GM19438 (cell line): ENCODE data around the gene ABCC4.
A peak's percentile ranks its signal among the peaks of the same experiment; 100 is the strongest.

Experiments used
- ATAC-seq: cut with Tn5 transposase; IDR thresholded peaks from one replicate; pipeline ENCODE4 v1.9.1; 2021; ENCODE audit warnings: low read depth; ENCODE audit not compliant: unreplicated experiment

The ABCC4 gene

DNA sequence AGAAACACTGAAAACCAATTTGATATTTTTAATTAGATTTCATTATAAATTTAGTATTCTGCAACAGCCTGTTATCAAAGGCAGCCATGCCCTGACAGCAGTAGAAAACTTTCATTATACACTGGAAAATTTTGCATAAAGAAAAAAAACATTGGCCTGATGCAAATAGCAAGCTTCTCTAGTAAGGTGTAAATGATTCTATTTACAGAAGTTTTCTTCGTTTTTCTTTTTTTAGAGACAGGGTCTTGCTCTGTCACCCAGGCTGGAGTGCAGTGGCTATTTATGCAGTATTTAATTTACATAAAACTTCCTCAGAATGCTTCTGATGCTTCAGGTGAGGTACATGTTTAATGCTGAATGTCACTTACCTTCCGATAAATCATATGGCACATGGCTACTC, 67.0 kb downstream of the ABCC4 start:
- ATAC-seq: no peak

DNA sequence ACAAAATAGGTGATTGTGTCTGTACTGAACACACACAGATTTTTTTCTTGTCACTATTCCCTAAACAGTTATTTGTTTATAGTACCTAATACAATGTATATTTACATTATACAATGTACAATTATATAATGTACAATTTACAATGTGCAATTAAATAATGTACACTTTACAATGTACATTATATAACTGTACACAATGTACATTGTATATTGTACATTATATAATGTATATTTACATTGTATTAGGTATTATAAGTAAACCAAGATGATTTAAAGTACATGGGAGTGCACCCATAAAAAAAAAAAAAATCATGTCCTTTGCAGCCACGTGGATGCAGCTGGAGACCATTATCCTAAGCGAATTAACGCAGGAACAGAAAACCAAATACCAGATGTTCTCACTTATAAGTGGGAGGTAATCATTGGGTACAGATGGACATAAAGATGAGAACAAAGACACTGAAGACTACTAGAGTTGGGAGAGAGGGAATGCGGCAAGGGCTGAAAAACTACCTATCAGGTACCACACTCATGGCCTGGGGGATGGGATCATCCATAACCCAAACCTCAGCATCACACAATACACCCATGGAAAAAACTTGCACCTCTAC, 68.1 kb downstream of the ABCC4 start:
- no peak for ATAC-seq

DNA sequence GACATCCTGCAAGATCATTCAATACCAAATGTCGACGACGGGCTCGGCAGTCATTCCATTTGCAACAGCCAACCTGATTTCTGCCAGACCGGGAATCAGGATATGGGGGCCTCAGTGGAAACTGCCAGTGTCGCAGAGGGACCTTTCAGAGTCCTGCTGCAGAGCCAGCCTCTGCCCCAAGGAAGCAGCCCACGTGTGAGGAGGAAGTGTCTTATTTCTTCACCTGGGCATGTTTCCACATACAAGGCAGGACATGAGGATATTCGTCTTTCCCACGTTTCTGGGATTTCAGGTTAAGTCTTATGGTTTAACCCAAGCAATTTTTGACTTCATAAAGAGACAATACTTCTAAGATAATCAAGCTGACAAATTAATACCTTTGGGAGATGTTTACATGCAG, 69.9 kb downstream of the ABCC4 start:
- no peak for ATAC-seq

DNA sequence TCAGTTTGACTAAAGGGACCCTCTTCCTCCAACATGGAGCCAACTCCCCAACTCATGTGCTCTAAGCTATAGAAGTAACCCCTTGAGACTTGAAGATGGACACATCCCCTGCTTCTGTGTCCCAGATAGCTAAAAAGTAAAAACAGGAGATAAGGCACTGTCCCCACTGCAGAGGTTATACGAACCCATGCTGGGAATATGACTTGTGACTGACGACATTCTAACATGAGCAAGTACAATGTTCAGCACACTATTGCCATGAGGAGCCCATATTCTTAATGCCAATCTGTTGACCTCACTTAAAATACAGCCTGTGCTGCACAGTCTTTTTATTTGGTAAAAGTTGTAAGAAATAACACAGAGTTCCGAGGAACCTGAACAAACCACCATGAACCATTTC, 71.4 kb downstream of the ABCC4 start:
- ATAC-seq: no peak

DNA sequence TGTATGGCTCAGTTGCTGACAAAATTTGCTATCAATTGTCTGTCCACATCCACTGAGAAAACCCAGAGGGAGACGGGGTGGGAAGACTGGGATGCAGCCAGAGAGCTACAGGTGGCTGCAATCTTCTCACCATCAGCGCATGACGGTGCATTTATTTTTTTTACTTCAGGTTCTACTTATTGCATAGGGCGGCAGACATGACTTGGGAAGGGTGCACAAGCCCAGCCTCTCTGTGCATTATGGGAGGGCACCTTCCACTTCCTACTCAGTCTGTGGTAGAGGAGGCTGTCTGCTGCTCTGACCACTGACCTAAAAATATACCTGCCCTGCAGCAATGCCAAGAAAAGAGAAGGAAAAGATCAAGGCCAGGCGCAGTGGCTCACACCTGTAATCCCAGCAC, 73.1 kb downstream of the ABCC4 start:
- no peak for ATAC-seq

DNA sequence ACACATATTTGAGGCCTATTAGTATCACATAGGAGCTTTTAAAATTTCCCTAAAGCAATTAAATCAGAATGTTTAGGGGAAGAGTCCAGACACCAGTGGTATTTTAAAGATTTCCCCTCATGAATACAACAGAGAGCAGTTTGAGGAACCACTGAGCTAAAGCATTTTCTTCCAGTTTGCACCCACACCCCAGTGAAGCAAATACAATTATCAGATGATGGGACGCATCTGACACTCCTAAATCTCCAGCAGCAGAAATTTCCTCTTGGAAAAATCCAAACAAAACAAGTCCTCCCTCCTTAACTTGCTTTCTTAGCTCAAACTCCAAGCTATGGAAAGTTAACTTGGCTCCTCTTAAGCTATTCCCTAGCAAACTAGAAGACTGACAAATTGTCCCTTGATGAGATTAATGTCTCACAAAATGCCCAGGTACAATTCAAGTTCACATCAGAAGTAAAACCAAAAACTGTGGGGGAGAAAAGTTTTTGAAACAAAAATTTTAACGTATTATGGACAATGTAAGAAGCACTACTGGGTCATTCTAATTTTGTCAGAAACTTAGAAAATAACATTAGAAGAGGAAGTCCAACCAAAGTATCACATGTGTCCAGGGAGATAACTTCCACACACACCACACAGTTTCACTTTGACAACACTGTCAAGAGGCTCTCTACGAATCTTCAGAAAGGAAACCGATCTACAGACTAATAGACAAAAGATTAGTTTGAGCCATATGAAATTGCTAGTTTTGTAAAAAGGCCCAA, 74.1 kb downstream of the ABCC4 start:
- peak; percentile 90 for ATAC-seq

DNA sequence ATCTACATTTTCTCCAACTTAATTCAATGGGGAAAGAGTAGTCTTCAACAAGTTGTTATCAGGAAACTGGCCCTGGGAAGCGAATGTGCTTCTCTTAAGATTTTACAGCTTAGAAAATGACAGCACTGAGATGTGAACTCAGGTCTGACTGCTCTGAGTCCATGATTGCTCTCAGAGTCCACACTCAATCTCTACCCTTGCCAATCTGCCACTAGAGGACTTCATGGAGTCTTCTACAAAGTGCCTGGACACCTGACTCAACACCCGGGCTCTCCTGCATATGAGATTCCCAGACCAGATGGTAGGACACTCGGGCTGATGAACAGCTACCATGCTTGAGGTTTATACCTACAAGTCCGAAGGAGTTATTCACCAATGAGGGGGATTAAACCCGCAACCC, 74.8 kb downstream of the ABCC4 start:
- ATAC-seq: peak; percentile 18

DNA sequence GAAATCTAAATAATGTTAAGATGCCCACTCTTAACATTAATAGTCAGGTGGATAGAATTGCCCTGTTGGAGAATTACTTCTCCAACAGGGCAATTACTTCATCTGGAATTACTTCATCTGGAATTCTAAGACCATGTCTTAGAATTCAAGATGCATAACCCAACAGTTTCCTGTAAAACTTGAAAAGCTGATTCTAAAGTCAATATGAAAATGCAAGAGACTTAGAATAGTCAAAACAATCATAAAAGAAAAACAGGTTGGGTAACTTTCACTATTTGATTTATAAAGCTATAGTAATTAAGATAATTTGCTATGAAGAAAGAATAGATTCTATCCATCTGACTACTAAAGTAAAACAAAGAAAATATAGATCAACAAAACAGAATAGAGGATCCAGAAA, 75.2 kb downstream of the ABCC4 start:
- no peak for ATAC-seq

DNA sequence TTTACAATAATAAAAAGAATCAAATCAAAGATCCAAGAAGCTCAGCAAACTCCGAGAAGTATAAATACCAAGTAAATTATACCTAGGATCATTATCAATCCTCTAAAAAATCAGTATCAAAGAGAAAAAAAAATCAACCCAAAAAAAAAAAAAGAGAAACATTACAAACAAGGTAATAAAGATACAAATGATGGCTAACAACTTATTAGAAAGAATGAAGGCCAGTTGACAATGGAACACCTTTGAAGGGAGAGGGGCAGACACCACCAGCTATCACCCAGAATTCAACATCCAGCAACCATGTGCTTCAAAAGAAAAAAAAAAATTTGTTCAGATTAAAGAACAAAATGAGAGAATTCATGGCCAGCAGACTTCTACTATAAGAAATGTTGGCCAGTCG, 77.2 kb downstream of the ABCC4 start:
- ATAC-seq: no peak

DNA sequence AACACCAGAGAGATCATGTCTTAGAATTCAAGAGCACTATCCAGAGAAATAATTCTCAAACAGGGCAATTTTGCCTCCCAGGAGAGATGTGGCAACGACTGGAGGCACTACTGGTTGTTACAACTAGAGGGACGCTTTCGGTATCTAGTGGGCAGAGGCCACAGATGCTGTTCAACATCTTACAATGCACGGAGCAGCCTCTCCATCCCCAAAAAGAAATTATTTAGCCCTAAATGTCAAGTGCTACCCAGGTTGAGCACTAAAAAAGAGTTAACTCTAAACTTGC, 78.6 kb downstream of the ABCC4 start:
- ATAC-seq: no peak

DNA sequence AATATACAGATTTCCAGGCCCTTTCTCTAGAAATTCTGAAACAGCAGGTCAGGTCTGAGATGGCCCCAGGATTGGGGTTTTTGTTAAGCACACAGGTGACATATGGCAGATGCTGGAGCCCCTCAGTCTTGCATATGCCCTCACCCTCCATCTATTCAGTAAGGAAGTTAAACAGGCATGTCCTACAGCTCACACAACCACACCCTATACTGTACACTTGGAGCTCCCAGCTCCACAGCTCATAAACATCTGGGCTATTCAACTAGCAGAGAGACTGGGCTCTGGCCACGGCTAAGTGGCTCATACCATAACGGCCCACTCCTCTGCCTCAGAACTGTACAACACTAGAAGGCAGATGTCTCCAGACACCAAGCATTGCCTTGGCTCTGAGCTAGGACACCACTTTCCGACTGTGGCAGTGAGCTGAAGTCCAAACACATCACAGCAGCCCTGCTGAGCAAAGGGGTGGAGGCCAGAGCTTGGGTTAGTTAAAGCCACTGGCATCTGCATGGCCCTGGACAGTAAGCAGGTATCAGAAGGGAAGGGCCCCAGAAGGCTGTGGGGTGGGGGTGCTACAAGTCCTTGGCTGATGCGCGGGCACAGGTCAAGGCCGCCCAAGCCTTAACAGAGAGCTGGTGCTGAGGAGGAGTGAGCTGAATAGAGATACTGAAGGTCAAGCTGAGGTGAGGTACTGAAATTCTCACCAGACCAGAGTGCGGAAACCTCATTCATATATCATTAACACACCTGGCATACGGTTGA, 79.1 kb downstream of the ABCC4 start:
- ATAC-seq: no peak

DNA sequence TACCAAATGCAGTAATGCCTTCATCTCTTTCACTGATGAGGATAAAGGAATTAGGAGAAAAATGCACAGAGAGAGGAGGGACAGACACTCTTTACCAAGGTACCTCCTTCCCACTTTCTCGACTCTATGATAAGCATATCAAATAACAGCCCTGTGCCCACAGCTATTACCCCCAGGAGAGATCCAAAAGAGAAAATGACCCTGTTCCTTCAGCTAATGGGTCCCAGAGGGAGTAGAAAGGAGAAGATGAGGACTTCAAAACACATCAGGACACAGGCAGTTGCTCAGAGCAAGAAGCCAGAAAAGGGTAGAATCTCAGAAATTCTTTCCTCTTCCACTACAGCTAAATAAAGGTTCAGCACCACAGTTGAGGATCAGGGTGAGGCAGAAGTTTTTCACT, 80.6 kb downstream of the ABCC4 start:
- ATAC-seq: no peak

DNA sequence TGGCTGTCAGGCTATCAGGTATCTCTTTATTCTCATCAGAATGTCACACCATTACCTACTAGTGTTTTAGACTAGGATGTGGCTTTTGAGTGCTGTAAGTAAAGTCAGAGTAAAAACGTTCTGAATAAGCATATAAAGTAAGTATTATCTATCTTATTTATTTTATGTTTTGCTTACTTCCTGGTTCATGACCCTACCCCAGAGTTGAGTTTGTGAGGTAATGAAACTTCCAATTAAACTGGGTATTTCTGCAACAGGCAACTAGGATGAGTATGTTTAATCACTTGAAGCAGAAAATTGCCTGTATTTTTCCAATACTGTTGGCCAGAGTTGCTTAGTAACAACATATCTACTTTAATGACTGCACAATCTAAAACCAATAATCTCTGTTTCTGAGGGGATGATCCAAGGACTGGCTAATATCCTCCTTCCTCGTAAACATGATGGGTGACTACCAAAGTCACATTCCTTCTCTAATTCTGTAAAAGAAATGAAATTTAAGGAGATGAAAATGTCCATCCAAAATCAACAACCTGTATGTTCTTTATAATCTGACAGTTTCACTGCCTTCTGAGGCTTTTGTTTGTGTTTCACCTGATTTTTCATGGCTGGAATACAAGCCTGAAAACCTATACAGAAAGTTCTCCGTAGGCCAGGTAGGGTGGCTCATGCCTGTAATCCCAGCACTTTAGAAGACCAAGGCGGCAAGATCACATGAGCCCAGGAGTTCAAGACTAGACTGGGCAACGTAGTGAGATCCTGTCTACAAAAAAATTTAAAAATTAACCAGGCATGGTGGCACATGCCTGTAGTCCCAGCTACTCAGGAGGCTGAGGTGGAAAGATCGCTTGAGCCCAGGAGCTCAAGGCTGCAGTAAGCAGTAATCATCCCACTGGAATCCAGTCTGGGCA, 83.1 kb downstream of the ABCC4 start:
- no peak for ATAC-seq

DNA sequence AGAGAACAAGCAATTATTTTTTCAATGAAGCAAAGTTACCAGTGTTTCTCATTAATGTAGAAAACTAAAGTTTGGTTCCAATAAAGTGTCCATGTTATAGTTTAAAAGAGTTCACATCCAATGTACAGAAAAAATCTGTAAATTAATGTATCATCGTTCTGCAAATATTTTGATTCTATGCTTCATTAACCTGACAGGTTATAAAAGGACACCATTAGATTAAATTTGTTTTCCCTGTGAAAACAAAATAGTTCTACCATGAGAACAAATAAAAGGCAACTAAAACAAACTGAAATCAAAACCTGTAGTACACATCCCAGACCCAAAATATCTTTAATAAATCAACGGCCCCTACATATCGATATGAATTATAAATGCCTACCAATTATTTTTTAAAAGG, 85.1 kb downstream of the ABCC4 start:
- no peak for ATAC-seq

DNA sequence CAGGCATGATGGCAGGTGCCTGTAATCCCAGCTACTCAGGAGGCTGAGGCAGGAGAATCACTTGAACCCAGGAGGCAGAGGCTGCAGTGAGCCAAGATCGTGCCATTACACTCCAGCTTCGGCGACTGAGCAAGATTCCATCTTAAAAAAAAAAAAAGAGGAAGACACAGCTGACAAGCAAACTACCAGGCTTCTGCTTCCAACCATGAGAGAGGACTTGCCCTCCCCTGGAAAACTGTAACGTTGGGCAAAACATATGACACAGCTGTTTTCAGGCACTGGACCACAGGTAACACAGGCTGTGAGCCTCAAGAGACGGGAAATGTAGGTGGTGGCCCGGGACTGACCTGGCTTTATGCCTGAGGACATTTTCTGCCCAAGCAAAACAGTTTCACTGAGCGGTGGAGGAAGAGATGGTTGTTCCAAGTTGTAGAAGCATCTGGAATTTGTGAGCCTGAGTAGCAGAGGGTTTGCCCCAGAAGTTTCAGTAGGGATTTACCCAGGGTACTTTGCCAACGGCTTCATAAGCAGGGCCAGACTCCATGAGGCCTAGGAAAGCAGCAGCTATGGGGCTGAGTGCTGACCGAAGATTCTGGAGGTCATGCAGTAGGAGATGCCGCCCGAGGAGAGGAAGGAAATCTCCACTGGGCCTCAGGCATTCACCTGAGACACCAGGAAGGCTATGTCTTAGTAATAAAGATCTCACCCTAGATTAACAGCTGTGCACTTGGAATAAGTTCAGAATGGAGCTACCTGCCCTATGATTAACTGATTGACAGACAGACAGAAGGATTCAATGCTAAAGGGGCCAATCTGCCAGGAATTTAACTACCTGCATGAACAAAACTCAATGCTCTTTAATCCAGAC, 88.0 kb downstream of the ABCC4 start:
- no peak for ATAC-seq

DNA sequence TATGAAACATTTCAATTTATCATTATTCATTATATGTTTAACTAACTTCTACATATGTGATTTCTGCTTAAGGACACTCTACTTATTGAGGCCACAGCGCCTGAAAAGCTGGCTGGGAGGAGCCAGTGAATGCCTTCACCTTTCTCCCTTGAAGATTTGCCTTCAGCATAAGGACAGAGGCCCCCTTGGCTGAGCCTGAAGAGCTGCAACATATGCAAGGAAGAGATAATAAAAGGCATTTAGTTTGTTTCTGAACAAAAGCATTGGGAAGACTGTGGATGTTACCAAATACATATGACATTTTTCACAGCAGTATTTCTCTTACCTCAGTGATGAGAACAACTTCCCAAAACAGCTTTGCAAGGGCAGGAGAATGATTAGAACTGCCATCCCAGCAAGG, 92.1 kb downstream of the ABCC4 start:
- no peak for ATAC-seq

DNA sequence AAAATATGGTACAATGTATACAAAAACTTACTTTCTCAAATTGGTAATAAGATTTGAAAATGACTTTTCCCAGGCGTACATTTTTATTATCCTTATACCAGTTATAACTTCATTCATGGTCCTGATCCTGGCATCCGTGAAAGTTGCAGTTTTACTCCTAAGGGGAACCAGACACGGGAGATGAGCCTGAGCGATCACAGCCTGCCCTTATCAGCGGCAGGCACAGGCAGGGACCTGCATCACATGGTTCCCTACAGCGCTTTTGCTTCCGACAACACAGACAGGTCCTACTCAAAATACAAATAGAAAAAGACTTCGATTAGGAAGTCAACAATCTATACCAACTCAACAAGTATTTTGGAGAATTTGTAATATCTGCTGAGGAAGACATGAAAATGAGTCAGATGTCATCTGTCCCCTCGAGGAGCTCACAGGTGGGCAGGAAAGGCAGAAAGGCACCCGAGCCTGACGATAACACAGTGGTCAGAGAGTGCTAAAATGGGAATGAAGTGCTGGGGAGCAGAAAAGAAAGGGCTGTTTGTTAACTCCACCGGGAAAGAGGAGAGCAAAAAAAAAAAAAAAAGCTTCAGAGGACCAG, 93.4 kb downstream of the ABCC4 start:
- ATAC-seq: peak; percentile 90

DNA sequence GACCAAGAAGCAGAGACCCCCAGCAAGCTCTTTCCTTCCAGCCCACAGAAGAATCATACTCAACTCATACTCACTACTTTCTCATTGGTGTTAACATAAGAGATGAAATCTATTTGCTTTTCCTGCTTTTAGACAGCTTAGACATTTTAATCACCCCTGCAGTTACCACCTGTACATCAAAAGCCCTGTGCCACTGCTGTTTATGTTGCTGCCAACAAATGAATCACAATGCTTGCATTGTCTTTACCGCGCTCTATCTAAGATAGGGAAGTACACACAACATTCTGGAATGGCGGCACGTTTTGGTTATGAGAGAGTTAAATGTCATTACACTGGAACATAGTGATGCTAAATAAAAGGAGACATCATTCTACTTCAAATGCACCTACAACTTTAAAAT, 95.1 kb downstream of the ABCC4 start:
- no peak for ATAC-seq

DNA sequence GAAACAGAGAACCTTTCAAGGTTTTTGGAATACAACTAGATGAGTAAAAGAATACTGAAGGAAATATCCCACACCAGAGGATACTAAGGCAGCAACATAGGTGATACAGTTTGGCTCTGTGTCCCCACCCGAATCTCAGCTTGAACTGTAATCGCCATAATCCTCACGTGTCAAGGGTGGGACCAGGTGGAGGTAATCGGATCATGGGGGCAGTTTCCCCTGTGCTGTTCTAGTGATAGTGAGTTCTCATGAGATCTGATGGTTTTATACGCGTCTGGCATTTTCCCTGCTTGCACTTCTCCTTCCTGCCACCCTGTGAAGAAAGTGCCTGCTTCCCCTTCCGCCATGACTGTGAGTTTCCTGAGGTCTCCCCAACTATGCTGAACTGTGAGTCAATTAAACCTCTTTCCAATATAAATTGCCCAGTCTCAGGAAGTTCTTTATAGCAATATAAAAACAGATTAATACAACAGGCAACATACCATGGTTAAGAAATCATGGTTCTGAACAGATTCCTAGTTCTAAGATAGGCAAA, 97.0 kb downstream of the ABCC4 start:
- ATAC-seq: no peak
